ENCODE measurements around the gene NPY. TPM values are rescaled to one million over a fixed set of nuclear protein-coding genes. Genes with fewer than 3 reads are reported as not detected.
"Not testable (repeated sequence)": the region's sequence is repeated elsewhere in the genome, so short reads cannot be mapped to it uniquely, and the experiment has no call there.

The NPY gene
- total RNA-seq, 1 donor from 2014 or later: not detected

DNA sequence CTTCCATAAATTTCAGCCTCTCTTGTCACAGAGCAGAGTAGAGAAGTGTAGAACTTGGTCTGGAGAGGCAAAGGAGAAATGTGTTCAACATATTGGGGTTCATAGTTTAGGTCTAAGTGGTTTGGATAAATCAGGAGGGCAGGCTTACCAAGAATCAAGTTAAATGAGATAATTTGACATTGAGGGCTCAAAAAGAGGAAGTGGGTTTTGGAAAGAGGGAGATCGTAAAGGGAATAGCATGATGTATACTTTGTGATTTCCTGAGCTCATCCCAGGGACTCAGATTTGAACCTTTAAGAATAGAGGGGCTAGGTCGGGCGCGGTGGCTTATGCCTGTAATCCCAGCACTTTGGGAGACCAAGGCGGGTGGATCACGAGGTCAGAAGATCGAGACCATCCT, 34.7 kb upstream of the NPY start:
- H3K27me3 Mint-ChIP-seq (ENCODE audit: unreplicated experiment): no peaks in the 10 kb centered on the region
- H3K27ac Mint-ChIP-seq (ENCODE audit: unreplicated experiment): no peak overlapping the region
- peaks cover 2% of the 10 kb centered on the region for H3K9me3 Mint-ChIP-seq (ENCODE audit: unreplicated experiment)
- no peaks in the 10 kb centered on the region for H3K4me1 Mint-ChIP-seq (ENCODE audit: low read depth, unreplicated experiment)
- H3K4me3 Mint-ChIP-seq (ENCODE audit: unreplicated experiment): no peak overlapping the region
- TF ChIP-seq, protein P1, sequence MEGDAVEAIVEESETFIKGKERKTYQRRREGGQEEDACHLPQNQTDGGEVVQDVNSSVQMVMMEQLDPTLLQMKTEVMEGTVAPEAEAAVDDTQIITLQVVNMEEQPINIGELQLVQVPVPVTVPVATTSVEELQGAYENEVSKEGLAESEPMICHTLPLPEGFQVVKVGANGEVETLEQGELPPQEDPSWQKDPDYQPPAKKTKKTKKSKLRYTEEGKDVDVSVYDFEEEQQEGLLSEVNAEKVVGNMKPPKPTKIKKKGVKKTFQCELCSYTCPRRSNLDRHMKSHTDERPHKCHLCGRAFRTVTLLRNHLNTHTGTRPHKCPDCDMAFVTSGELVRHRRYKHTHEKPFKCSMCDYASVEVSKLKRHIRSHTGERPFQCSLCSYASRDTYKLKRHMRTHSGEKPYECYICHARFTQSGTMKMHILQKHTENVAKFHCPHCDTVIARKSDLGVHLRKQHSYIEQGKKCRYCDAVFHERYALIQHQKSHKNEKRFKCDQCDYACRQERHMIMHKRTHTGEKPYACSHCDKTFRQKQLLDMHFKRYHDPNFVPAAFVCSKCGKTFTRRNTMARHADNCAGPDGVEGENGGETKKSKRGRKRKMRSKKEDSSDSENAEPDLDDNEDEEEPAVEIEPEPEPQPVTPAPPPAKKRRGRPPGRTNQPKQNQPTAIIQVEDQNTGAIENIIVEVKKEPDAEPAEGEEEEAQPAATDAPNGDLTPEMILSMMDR (IDR thresholded peaks at IDR 0.05; ENCODE audit: partially characterized antibody, unreplicated experiment): no peak
- no peak for DNase-seq
- H3K36me3 Mint-ChIP-seq (ENCODE audit: unreplicated experiment): peaks cover 21% of the 10 kb centered on the region

DNA sequence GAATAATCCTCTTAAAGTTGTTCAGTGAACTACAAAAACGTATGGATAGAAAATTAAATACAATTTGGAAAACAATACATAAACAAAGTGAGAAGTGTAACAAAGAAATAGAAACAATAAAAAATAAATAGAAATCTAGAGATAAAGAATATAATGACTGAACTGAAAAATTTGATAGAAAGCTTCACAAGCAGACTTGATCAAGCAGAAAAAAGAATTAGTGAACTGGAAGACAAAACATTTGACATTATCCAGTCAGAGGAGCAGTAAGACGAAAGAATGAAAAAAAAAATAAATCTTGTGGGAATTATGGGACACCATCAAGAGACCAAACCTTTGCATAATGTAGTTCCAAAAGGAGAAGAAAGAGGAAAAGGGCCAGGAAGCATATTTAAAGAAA, 32.4 kb upstream of the NPY start:
- Mint-ChIP-seq H3K9me3 (ENCODE audit: unreplicated experiment) (peaks cover 2% of the 10 kb centered on the region), H3K4me3 (ENCODE audit: unreplicated experiment) (no peak overlapping the region), H3K27ac (ENCODE audit: unreplicated experiment) (no peak overlapping the region), H3K27me3 (ENCODE audit: unreplicated experiment) (no peaks in the 10 kb centered on the region), H3K36me3 (ENCODE audit: unreplicated experiment) (peaks cover 21% of the 10 kb centered on the region), H3K4me1 (ENCODE audit: low read depth, unreplicated experiment) (no peaks in the 10 kb centered on the region)
- DNase-seq: no peak
- TF ChIP-seq, protein P1 (IDR thresholded peaks at IDR 0.05; ENCODE audit: partially characterized antibody, unreplicated experiment): no peak

DNA sequence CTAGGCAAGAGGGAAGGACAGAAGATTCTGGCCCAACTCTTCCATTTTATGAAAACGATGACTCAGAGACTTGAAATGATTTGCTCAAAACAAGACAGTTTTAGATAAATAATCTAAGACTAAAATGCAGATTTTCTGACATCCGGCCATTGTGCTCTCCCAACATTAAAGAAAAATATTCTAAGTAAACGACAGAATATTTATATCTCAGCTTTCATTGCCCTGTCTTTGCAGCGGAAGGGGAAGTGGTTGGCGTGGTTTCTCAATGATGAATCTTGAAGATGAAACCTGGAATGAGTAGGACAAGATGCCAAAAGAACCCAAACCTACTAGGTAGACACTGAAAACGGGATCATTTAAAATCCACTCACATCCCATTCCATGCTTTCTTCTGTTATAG, 28.9 kb upstream of the NPY start:
- Mint-ChIP-seq H3K4me3 (ENCODE audit: unreplicated experiment) (no peak overlapping the region), H3K9me3 (ENCODE audit: unreplicated experiment) (no peaks in the 10 kb centered on the region), H3K4me1 (ENCODE audit: low read depth, unreplicated experiment) (no peaks in the 10 kb centered on the region), H3K36me3 (ENCODE audit: unreplicated experiment) (peaks cover 18% of the 10 kb centered on the region), H3K27ac (ENCODE audit: unreplicated experiment) (no peak overlapping the region), H3K27me3 (ENCODE audit: unreplicated experiment) (no peaks in the 10 kb centered on the region)
- TF ChIP-seq, protein P1 (IDR thresholded peaks at IDR 0.05; ENCODE audit: partially characterized antibody, unreplicated experiment): no peak
- DNase-seq: no peak

DNA sequence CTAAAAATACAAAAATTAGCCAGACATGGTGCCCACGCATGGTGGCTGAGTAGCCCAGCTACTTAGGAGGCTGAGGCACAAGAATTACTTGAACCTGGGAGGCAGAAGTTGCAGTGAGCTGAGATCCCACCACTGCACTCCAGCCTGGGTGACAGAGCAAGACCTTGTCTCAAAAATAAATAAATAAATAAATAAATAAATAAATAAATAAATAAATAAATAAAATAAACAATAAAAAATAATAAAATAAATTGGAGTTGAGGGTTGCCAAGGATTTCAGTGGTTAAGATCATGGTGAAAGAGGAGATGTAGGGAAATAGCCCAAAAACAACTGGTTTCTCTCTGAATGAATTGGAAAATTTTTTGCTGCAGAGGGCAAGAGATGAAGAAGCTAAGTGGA, 25.7 kb upstream of the NPY start:
- H3K27me3 Mint-ChIP-seq (ENCODE audit: unreplicated experiment); H3K4me1 Mint-ChIP-seq (ENCODE audit: low read depth, unreplicated experiment); H3K9me3 Mint-ChIP-seq (ENCODE audit: unreplicated experiment); H3K4me3 Mint-ChIP-seq (ENCODE audit: unreplicated experiment); H3K27ac Mint-ChIP-seq (ENCODE audit: unreplicated experiment); H3K36me3 Mint-ChIP-seq (ENCODE audit: unreplicated experiment); DNase-seq: not testable (repeated sequence)

DNA sequence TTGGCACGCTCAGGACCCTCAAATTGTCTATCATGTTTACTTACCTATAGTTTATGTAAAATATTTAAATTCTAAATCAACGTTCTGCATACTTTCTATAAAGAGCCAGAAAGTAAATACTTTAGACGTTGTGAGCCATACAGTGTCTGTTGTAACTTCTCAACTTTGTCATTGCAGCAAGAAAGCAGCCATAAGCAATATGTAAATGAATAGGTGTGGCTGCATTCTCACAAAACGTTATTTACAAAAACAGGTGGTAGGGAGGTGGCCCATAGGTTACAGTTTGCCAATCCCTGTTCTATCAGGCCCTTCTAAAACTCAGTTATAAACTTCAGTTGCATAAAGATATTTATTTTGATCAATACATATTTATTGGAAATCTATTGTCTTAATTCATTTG, 12.1 kb upstream of the NPY start:
- H3K4me1 Mint-ChIP-seq (ENCODE audit: low read depth, unreplicated experiment): no peaks in the 10 kb centered on the region
- DNase-seq: no peak
- H3K27ac Mint-ChIP-seq (ENCODE audit: unreplicated experiment): no peak overlapping the region
- no peaks in the 10 kb centered on the region for H3K27me3 Mint-ChIP-seq (ENCODE audit: unreplicated experiment)
- no peaks in the 10 kb centered on the region for H3K36me3 Mint-ChIP-seq (ENCODE audit: unreplicated experiment)
- TF ChIP-seq, protein P1 (IDR thresholded peaks at IDR 0.05; ENCODE audit: partially characterized antibody, unreplicated experiment): no peak
- H3K9me3 Mint-ChIP-seq (ENCODE audit: unreplicated experiment): peaks cover 7% of the 10 kb centered on the region
- H3K4me3 Mint-ChIP-seq (ENCODE audit: unreplicated experiment): no peak overlapping the region

DNA sequence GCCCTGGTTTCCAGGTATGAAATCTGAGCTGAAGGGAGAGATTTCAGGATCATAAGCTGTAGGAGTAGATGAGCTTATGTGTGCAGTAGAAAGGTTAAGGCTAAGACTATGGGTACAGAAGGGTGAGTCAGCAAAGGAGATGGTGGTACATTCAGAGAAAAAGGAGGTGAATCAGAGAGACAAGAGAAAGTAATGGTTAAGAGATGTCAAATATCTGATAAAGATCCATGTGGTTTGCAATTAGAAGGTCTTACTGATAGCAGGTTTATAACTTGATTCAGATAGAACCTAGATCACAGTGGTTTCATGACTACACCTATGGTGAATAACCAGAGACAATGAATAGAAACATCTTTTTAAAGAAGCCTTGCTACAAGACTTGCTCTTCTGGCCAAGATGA, 4.5 kb upstream of the NPY start:
- Mint-ChIP-seq H3K36me3 (ENCODE audit: unreplicated experiment) (peaks cover 5% of the 10 kb centered on the region), H3K4me1 (ENCODE audit: low read depth, unreplicated experiment) (peaks cover under 1% of the 10 kb centered on the region), H3K9me3 (ENCODE audit: unreplicated experiment) (peaks cover 5% of the 10 kb centered on the region), H3K27ac (ENCODE audit: unreplicated experiment) (no peak overlapping the region), H3K27me3 (ENCODE audit: unreplicated experiment) (peaks cover 7% of the 10 kb centered on the region), H3K4me3 (ENCODE audit: unreplicated experiment) (no peak overlapping the region)
- TF ChIP-seq, protein P1 (IDR thresholded peaks at IDR 0.05; ENCODE audit: partially characterized antibody, unreplicated experiment): no peak
- no peak for DNase-seq

Data from glutamatergic neuron (in vitro differentiated cells).